WTC11 (cell line): ENCODE measurements around the gene GIPC1. TPM values are rescaled to one million over a fixed set of nuclear protein-coding genes. Genes with fewer than 3 reads are reported as not detected.

Experiments
- ATAC-seq: fragments of 200-7000 bp; cut with Tn5 transposase; 2 replicates; pipeline ENCODE4 v1.10.0; 2021; ENCODE audit warnings: mild to moderate bottlenecking, moderate library complexity
- CTCF ChIA-PET: fragments of 300-600 bp; sonication (Branson Sonifier 250); formaldehyde crosslinking; loops from one replicate; lab custom pipeline; 2021; ENCODE audit warnings: antibody characterized with exemption; lab: Charles Lee
- POLR2A ChIA-PET: fragments of 350-600 bp; sonication (Branson Sonifier 250); formaldehyde crosslinking; loops from one replicate; lab custom pipeline; 2021; ENCODE audit warnings: antibody characterized with exemption; lab: Charles Lee
- DNase-seq: peaks from one replicate; pipeline ENCODE4 v3.0.0; 2021; ENCODE audit warnings: low spot score
- H3K27ac Mint-ChIP-seq: 2 replicates; pipeline ENCODE4 v1.8.0; 2021; ENCODE audit warnings: mixed read lengths
- H3K27me3 Mint-ChIP-seq: 2 replicates; pipeline ENCODE4 v1.8.0; 2021; ENCODE audit warnings: low read depth, mild to moderate bottlenecking, moderate library complexity, mixed read lengths
- H3K36me3 Mint-ChIP-seq: 2 replicates; pipeline ENCODE4 v1.8.0; 2021; ENCODE audit warnings: mixed read lengths
- H3K4me1 Mint-ChIP-seq: 2 replicates; pipeline ENCODE4 v1.8.0; 2022; ENCODE audit warnings: mixed read lengths
- H3K4me3 Mint-ChIP-seq: 2 replicates; pipeline ENCODE4 v1.8.0; 2021; ENCODE audit warnings: mild to moderate bottlenecking, moderate library complexity, mixed read lengths
- H3K9me3 Mint-ChIP-seq: 2 replicates; pipeline ENCODE4 v1.8.0; 2021; ENCODE audit warnings: mixed read lengths
- CREM ChIP-seq: sonication (generic); formaldehyde crosslinking; IDR thresholded peaks from 2 replicates; pipeline ENCODE4 v1.8.1; 2022; ENCODE audit warnings: mild to moderate bottlenecking, missing genetic modification reagents, moderate library complexity
- FOXK1 ChIP-seq: sonication (generic); formaldehyde crosslinking; IDR thresholded peaks from 2 replicates; pipeline ENCODE4 v1.8.0; 2022; ENCODE audit warnings: mild to moderate bottlenecking, moderate library complexity, missing genetic modification reagents
- MLX ChIP-seq: sonication (generic); formaldehyde crosslinking; IDR thresholded peaks from 2 replicates; pipeline ENCODE4 v1.8.1; 2023; ENCODE audit warnings: mild to moderate bottlenecking, missing genetic modification reagents, moderate library complexity
- MXD4 ChIP-seq: fragments of 250-450 bp; sonication (Bioruptor Pico); IDR thresholded peaks from 2 replicates; pipeline ENCODE4 v1.8.0; 2021; ENCODE audit warnings: mild to moderate bottlenecking, moderate library complexity, borderline replicate concordance
- MYBL2 ChIP-seq: sonication (generic); formaldehyde crosslinking; IDR thresholded peaks from 2 replicates; pipeline ENCODE4 v1.8.1; 2023; ENCODE audit warnings: mild to moderate bottlenecking, moderate library complexity, missing genetic modification reagents
- NFATC4 ChIP-seq: fragments of 250-450 bp; sonication (Bioruptor Pico); IDR thresholded peaks from 2 replicates; pipeline ENCODE4 v1.9.0; 2021; ENCODE audit warnings: mild to moderate bottlenecking
- NR2C2 ChIP-seq: sonication (generic); formaldehyde crosslinking; IDR thresholded peaks from 2 replicates; pipeline ENCODE4 v1.8.0; 2022; ENCODE audit warnings: mild to moderate bottlenecking, missing genetic modification reagents
- OVOL2 ChIP-seq: fragments of 250-450 bp; sonication (Bioruptor Pico); IDR thresholded peaks from 2 replicates; pipeline ENCODE4 v1.9.0; 2021; ENCODE audit warnings: mild to moderate bottlenecking, borderline replicate concordance
- PRRX2 ChIP-seq: fragments of 250-450 bp; sonication (Bioruptor Pico); IDR thresholded peaks from 2 replicates; pipeline ENCODE4 v1.8.0; 2021; ENCODE audit warnings: mild to moderate bottlenecking
- RELA ChIP-seq: sonication (generic); formaldehyde crosslinking; IDR thresholded peaks from 2 replicates; pipeline ENCODE4 v1.8.1; 2022; ENCODE audit warnings: missing genetic modification reagents, mild to moderate bottlenecking, borderline replicate concordance
- ZNF232 ChIP-seq: sonication (generic); formaldehyde crosslinking; IDR thresholded peaks from 2 replicates; pipeline ENCODE4 v1.8.0; 2022; ENCODE audit warnings: mild to moderate bottlenecking, missing genetic modification reagents
- ZNF512 ChIP-seq: sonication (generic); formaldehyde crosslinking; IDR thresholded peaks from 2 replicates; pipeline ENCODE4 v1.8.1; 2022; ENCODE audit warnings: missing genetic modification reagents, borderline replicate concordance
- total RNA-seq: library from RNA; stranded (reverse); gene quantifications from 3 replicates; pipeline ENCODE4 v1.2.3, GENCODE V29; 2021
- TF ChIP-seq, protein P1 (sequence below): fragments of 250-450 bp; sonication (Bioruptor Pico); IDR thresholded peaks from 2 replicates; pipeline ENCODE4 v1.9.0; 2021; ENCODE audit warnings: mild to moderate bottlenecking
- TF ChIP-seq, protein P2 (sequence below): sonication (generic); formaldehyde crosslinking; IDR thresholded peaks from 2 replicates; pipeline ENCODE4 v1.8.0; 2023; ENCODE audit warnings: missing genetic modification reagents, mild to moderate bottlenecking, borderline replicate concordance
- TF ChIP-seq, protein P3 (sequence below): sonication (generic); formaldehyde crosslinking; conservative IDR thresholded peaks from 2 replicates; pipeline ENCODE4 v1.8.1; 2023; ENCODE audit warnings: mild to moderate bottlenecking, low read depth, missing genetic modification reagents, moderate library complexity
- TF ChIP-seq, protein P4 (sequence below): fragments of 250-450 bp; sonication (Bioruptor Pico); IDR thresholded peaks from 2 replicates; pipeline ENCODE4 v1.9.0; 2021; ENCODE audit warnings: mild to moderate bottlenecking, borderline replicate concordance

The GIPC1 gene
- total RNA-seq, 1 experiment from 2014 or later = 76.5 TPM

GRCh38 chr19:14442891-14443631 is 52.9 kb downstream of the GIPC1 start:
- no peaks in the 10 kb centered on the region for H3K9me3 Mint-ChIP-seq
- ChIA-PET CTCF (no interaction called here), POLR2A (no interaction called here)
- TF ChIP-seq NFATC4 = no peak
- no peak for TF ChIP-seq ZNF512
- TF ChIP-seq, protein P1, sequence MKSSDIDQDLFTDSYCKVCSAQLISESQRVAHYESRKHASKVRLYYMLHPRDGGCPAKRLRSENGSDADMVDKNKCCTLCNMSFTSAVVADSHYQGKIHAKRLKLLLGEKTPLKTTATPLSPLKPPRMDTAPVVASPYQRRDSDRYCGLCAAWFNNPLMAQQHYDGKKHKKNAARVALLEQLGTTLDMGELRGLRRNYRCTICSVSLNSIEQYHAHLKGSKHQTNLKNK (CRISPR knock-in tag) = no peak
- TF ChIP-seq FOXK1 (CRISPR knock-in tag) = no peak
- no peak for TF ChIP-seq CREM
- no peak for TF ChIP-seq PRRX2 (CRISPR knock-in tag)
- TF ChIP-seq, protein P2, sequence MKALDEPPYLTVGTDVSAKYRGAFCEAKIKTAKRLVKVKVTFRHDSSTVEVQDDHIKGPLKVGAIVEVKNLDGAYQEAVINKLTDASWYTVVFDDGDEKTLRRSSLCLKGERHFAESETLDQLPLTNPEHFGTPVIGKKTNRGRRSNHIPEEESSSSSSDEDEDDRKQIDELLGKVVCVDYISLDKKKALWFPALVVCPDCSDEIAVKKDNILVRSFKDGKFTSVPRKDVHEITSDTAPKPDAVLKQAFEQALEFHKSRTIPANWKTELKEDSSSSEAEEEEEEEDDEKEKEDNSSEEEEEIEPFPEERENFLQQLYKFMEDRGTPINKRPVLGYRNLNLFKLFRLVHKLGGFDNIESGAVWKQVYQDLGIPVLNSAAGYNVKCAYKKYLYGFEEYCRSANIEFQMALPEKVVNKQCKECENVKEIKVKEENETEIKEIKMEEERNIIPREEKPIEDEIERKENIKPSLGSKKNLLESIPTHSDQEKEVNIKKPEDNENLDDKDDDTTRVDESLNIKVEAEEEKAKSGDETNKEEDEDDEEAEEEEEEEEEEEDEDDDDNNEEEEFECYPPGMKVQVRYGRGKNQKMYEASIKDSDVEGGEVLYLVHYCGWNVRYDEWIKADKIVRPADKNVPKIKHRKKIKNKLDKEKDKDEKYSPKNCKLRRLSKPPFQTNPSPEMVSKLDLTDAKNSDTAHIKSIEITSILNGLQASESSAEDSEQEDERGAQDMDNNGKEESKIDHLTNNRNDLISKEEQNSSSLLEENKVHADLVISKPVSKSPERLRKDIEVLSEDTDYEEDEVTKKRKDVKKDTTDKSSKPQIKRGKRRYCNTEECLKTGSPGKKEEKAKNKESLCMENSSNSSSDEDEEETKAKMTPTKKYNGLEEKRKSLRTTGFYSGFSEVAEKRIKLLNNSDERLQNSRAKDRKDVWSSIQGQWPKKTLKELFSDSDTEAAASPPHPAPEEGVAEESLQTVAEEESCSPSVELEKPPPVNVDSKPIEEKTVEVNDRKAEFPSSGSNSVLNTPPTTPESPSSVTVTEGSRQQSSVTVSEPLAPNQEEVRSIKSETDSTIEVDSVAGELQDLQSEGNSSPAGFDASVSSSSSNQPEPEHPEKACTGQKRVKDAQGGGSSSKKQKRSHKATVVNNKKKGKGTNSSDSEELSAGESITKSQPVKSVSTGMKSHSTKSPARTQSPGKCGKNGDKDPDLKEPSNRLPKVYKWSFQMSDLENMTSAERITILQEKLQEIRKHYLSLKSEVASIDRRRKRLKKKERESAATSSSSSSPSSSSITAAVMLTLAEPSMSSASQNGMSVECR (CRISPR knock-in tag) = no peak
- TF ChIP-seq, protein P3, sequence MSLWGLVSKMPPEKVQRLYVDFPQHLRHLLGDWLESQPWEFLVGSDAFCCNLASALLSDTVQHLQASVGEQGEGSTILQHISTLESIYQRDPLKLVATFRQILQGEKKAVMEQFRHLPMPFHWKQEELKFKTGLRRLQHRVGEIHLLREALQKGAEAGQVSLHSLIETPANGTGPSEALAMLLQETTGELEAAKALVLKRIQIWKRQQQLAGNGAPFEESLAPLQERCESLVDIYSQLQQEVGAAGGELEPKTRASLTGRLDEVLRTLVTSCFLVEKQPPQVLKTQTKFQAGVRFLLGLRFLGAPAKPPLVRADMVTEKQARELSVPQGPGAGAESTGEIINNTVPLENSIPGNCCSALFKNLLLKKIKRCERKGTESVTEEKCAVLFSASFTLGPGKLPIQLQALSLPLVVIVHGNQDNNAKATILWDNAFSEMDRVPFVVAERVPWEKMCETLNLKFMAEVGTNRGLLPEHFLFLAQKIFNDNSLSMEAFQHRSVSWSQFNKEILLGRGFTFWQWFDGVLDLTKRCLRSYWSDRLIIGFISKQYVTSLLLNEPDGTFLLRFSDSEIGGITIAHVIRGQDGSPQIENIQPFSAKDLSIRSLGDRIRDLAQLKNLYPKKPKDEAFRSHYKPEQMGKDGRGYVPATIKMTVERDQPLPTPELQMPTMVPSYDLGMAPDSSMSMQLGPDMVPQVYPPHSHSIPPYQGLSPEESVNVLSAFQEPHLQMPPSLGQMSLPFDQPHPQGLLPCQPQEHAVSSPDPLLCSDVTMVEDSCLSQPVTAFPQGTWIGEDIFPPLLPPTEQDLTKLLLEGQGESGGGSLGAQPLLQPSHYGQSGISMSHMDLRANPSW (CRISPR knock-in tag) = no peak
- TF ChIP-seq RELA = no peak
- no peak for TF ChIP-seq OVOL2 (CRISPR knock-in tag)
- no peak for TF ChIP-seq ZNF232 (CRISPR knock-in tag)
- TF ChIP-seq NR2C2 (CRISPR knock-in tag) = no peak
- no peak for TF ChIP-seq MXD4 (CRISPR knock-in tag)
- no peak for ATAC-seq
- no peak for DNase-seq
- peaks cover 8% of the 10 kb centered on the region for H3K4me1 Mint-ChIP-seq
- no peak overlapping the region for H3K27ac Mint-ChIP-seq
- no peak overlapping the region for H3K4me3 Mint-ChIP-seq
- H3K36me3 Mint-ChIP-seq = peaks cover 44% of the 10 kb centered on the region
- no peaks in the 10 kb centered on the region for H3K27me3 Mint-ChIP-seq

DNA sequence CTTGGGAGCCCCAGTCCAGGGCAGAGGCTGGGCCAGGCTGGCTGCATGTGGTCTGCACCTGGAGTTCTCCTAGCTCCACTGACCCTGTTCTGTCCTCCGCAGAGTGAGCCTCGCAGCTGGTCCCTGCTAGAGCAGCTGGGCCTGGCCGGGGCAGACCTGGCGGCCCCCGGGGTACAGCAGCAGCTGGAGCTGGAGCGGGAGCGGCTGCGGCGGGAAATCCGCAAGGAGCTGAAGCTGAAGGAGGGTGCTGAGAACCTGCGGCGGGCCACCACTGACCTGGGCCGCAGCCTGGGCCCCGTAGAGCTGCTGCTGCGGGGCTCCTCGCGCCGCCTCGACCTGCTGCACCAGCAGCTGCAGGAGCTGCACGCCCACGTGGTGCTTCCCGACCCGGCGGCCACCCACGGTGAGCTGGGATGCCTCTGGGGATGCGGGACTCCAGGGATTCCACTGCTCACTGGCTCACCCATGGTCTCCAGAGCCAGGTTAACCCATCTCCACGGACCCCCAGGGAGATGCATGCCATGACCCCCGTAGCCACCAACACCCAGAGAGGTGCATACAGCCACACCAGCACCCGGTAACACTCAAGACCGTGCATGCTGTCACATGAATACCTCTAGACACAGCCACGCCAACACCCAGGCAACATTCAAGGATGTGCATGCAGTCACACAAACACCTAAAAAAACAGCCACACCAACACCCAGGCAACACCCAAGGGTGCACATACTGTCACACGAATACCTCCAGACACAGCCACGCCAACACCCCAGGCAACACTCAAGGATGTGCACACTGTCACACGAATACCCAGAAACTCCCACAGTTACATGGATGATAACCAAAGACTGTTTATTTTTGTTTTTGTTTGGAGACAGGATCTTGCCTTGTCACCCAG is 54.6 kb downstream of the GIPC1 start:
- DNase-seq (no peak), ATAC-seq (no peak)
- ChIA-PET CTCF (interaction anchor here (0.6 kb wide), 2 partner anchors 10 to 43 kb away, joined by 3 read pairs; no protein-coding TSS in a partner anchor), POLR2A (no interaction called here)
- no peak overlapping the region for H3K27ac Mint-ChIP-seq
- no peak overlapping the region for H3K4me3 Mint-ChIP-seq
- peaks cover 33% of the 10 kb centered on the region for H3K36me3 Mint-ChIP-seq
- H3K4me1 Mint-ChIP-seq = peaks cover 8% of the 10 kb centered on the region
- H3K9me3 Mint-ChIP-seq = no peaks in the 10 kb centered on the region
- no peaks in the 10 kb centered on the region for H3K27me3 Mint-ChIP-seq
- TF ChIP-seq, protein P4, sequence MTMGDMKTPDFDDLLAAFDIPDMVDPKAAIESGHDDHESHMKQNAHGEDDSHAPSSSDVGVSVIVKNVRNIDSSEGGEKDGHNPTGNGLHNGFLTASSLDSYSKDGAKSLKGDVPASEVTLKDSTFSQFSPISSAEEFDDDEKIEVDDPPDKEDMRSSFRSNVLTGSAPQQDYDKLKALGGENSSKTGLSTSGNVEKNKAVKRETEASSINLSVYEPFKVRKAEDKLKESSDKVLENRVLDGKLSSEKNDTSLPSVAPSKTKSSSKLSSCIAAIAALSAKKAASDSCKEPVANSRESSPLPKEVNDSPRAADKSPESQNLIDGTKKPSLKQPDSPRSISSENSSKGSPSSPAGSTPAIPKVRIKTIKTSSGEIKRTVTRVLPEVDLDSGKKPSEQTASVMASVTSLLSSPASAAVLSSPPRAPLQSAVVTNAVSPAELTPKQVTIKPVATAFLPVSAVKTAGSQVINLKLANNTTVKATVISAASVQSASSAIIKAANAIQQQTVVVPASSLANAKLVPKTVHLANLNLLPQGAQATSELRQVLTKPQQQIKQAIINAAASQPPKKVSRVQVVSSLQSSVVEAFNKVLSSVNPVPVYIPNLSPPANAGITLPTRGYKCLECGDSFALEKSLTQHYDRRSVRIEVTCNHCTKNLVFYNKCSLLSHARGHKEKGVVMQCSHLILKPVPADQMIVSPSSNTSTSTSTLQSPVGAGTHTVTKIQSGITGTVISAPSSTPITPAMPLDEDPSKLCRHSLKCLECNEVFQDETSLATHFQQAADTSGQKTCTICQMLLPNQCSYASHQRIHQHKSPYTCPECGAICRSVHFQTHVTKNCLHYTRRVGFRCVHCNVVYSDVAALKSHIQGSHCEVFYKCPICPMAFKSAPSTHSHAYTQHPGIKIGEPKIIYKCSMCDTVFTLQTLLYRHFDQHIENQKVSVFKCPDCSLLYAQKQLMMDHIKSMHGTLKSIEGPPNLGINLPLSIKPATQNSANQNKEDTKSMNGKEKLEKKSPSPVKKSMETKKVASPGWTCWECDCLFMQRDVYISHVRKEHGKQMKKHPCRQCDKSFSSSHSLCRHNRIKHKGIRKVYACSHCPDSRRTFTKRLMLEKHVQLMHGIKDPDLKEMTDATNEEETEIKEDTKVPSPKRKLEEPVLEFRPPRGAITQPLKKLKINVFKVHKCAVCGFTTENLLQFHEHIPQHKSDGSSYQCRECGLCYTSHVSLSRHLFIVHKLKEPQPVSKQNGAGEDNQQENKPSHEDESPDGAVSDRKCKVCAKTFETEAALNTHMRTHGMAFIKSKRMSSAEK = no peak
- no peak for TF ChIP-seq MYBL2 (CRISPR knock-in tag)
- TF ChIP-seq MLX (CRISPR knock-in tag) = no peak
